Measurements from ENCODE around the gene HMG20B.

DNA sequence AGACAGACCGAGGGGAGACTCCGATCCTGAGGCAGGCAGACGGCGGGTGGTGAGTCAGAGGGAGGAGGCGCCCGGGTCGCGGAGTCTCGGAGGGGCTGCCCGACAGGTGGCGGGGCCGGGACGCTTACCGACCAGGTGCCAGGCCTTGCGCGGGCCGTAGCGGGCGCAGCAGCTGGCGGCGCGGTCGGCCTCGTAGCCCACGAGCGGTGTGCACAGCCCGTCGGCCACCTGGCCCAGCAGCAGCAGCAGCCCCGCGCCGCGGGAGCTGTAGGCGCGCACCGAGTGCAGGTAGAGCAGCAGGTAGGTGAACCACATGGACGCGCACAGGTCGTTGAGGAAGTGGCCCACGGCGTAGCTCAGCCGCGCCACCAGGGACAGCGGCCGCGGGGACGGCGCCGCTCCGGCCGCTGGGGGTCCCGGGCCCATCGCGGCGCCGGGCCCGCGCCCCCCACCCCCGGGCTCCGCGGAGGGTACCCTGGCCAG, 15.7 kb upstream of the HMG20B start:
- TF ChIP-seq, protein P1, sequence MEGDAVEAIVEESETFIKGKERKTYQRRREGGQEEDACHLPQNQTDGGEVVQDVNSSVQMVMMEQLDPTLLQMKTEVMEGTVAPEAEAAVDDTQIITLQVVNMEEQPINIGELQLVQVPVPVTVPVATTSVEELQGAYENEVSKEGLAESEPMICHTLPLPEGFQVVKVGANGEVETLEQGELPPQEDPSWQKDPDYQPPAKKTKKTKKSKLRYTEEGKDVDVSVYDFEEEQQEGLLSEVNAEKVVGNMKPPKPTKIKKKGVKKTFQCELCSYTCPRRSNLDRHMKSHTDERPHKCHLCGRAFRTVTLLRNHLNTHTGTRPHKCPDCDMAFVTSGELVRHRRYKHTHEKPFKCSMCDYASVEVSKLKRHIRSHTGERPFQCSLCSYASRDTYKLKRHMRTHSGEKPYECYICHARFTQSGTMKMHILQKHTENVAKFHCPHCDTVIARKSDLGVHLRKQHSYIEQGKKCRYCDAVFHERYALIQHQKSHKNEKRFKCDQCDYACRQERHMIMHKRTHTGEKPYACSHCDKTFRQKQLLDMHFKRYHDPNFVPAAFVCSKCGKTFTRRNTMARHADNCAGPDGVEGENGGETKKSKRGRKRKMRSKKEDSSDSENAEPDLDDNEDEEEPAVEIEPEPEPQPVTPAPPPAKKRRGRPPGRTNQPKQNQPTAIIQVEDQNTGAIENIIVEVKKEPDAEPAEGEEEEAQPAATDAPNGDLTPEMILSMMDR (IDR thresholded peaks at IDR 0.05), result peak in 1 of 6 experiments; percentile 32
- no peak for TF ChIP-seq POLR2A (IDR thresholded peaks at IDR 0.05)

Data from esophagus squamous epithelium (tissue), 4 donors.